ENCODE measurements around the gene PRDM7. TPM values are rescaled to one million over a fixed set of nuclear protein-coding genes. Genes with fewer than 3 reads are reported as not detected.
"Not testable (repeated sequence)": the region's sequence is repeated elsewhere in the genome, so short reads cannot be mapped to it uniquely, and the experiment has no call there.

PRDM7 gene
- total and polyA plus RNA-seq, 2 of the 8 experiments (the other 6 are each of a cell fraction or from before 2014, with no cell fraction given) = 0.02 TPM; not detected in 1

- TF ChIP-seq CBX8 (IDR thresholded peaks at IDR 0.05; ENCODE audit: borderline replicate concordance, low read depth, low read length) (no peak), KDM4A (IDR thresholded peaks at IDR 0.05; ENCODE audit: low read depth, low read length, severe bottlenecking) (no peak), ATF3 (IDR thresholded peaks at IDR 0.05; ENCODE audit: insufficient read depth, low read depth, low read length) (no peak)
Measured at GRCh38 chr16:90008708-90009145, 68.4 kb downstream of the PRDM7 start (continued).

GRCh38 chr16:90007635-90008234 lies 69.4 kb downstream of the PRDM7 start:
- H3K9me3 ChIP-seq (ENCODE audit: insufficient read depth in 2 of 2, low read depth in 1 of 2, low read length in 1 of 2); H4K91ac ChIP-seq (replicated peaks; ENCODE audit: insufficient read length, low read length); H2AK5ac ChIP-seq (ENCODE audit: low read depth, low read length); H2BK15ac ChIP-seq (ENCODE audit: low read length); H2BK20ac ChIP-seq (ENCODE audit: low read length); H4K5ac ChIP-seq (ENCODE audit: insufficient read length, low read depth, low read length); H3K56ac ChIP-seq (replicated peaks; ENCODE audit: insufficient read length, low read depth, low read length); H3K14ac ChIP-seq (ENCODE audit: insufficient read length); H3K79me2 ChIP-seq (ENCODE audit: control insufficient read depth in 1 of 2, insufficient read depth in 2 of 2, low read length in 2 of 2); H3K4me2 ChIP-seq (ENCODE audit: insufficient read depth in 1 of 2, low read depth in 2 of 2, low read length in 2 of 2); H2AFZ ChIP-seq (ENCODE audit: low read length); H3K18ac ChIP-seq (ENCODE audit: extremely low read depth, low read length); DNase-seq (ENCODE audit: low read depth in 1 of 2, low spot score in 2 of 2); H4K8ac ChIP-seq (ENCODE audit: extremely low read depth, insufficient read depth, low read length); H2BK12ac ChIP-seq (ENCODE audit: low read depth, low read length); H3K79me1 ChIP-seq (ENCODE audit: low read depth, low read length); H3K27me3 ChIP-seq (replicated peaks in 1 of 4; ENCODE audit: control insufficient read depth in 3 of 4, extremely low read depth in 1 of 4, insufficient read depth in 3 of 4, low read length in 3 of 4); H2BK5ac ChIP-seq (ENCODE audit: low read depth, low read length); H3K4me3 ChIP-seq (ENCODE audit: extremely low read depth in 1 of 4, insufficient read depth in 2 of 4, low read depth in 3 of 4, low read length in 4 of 4); H3K27ac ChIP-seq (ENCODE audit: low read depth, low read length); H2BK120ac ChIP-seq (replicated peaks; ENCODE audit: low read depth, low read length); CTCF ChIA-PET (ENCODE audit: partially characterized antibody); H3K9ac ChIP-seq (replicated peaks in 1 of 4; ENCODE audit: extremely low read depth in 1 of 4, low read depth in 3 of 4, low read length in 3 of 4); H3K4ac ChIP-seq (replicated peaks; ENCODE audit: insufficient read length, low read depth, low read length); H3K23me2 ChIP-seq (ENCODE audit: low read depth, low read length); FAIRE-seq; H3K4me1 ChIP-seq (replicated peaks in 1 of 4; ENCODE audit: control insufficient read depth in 3 of 4, insufficient read depth in 4 of 4, low read length in 3 of 4); H3K23ac ChIP-seq (ENCODE audit: insufficient read length): not testable (repeated sequence)
- WGBS, 2 experiments (ENCODE audit: extremely low coverage in 1 of 2, insufficient coverage in 1 of 2, insufficient read length in 1 of 2, insufficient replicate concordance in 2 of 2, low coverage in 1 of 2, low lambda C conversion rate in 2 of 2, missing lambda C conversion rate in 1 of 2) = 88% methylated on average over 12 of the region's 13 CpGs; no CpG with 5 or more reads in 1 of the 2 experiments
- POLR2A ChIA-PET (ENCODE audit: partially characterized antibody) = interaction anchor here (3.4 kb wide), 1 partner anchor 8 kb away, joined by 17 read pairs; no protein-coding TSS in a partner anchor
- H4K20me1 ChIP-seq (replicated peaks in 1 of 2; ENCODE audit: control insufficient read depth in 1 of 2, insufficient read depth in 2 of 2, low read length in 2 of 2) = peaks cover 2 to 17% of the 10 kb centered on the region in 2 experiments
- H3K36me3 ChIP-seq (ENCODE audit: control insufficient read depth in 2 of 4, insufficient read depth in 4 of 4, low read length in 3 of 4) = peaks cover 0 to 15% (median 5%) of the 10 kb centered on the region in 4 experiments; a peak in 4 of 8 replicates

All from H1 (cell line).